Pulmonary artery endothelial cell (primary cell): ENCODE measurements around the gene TBC1D2B. TPM values are rescaled to one million over a fixed set of nuclear protein-coding genes. Genes with fewer than 3 reads are reported as not detected.
"Not testable (repeated sequence)": the region's sequence is repeated elsewhere in the genome, so short reads cannot be mapped to it uniquely, and the experiment has no call there.

Experiments used
- DNase-seq: peaks from one replicate; pipeline ENCODE4 v3.0.0-alpha.2; 2011; ENCODE audit warnings: low read depth, low spot score
- total RNA-seq: library from RNA; depleted of rRNA; stranded (reverse); fragments of >200 nt; gene quantifications from 2 replicates; pipeline ENCODE4 v1.2.3, GENCODE V29; 2014

TBC1D2B gene
- total RNA-seq, 1 donor from 2014 or later, result 25.7 TPM

GRCh38 chr15:77988347-77989295, 88.9 kb downstream of the TBC1D2B start:
- DNase-seq, result no peak

GRCh38 chr15:77987765-77988136, 89.8 kb downstream of the TBC1D2B start:
- not testable (repeated sequence) for DNase-seq

GRCh38 chr15:77986891-77987764, 90.4 kb downstream of the TBC1D2B start:
- no peak for DNase-seq

- no peak for DNase-seq
Measured at GRCh38 chr15:77985931-77986480, 91.5 kb downstream of the TBC1D2B start.

- DNase-seq, result no peak
Measured at GRCh38 chr15:77985031-77985930, 92.2 kb downstream of the TBC1D2B start.

GRCh38 chr15:77984446-77984861, 93.1 kb downstream of the TBC1D2B start:
- DNase-seq, result no peak

GRCh38 chr15:77983708-77984445, 93.6 kb downstream of the TBC1D2B start:
- DNase-seq, result no peak

GRCh38 chr15:77983091-77983707, 94.3 kb downstream of the TBC1D2B start:
- DNase-seq, result no peak

- no peak for DNase-seq
Measured at GRCh38 chr15:77982127-77982490, 95.4 kb downstream of the TBC1D2B start.

- no peak for DNase-seq
Measured at GRCh38 chr15:77981281-77982126, 96.0 kb downstream of the TBC1D2B start.

GRCh38 chr15:77980674-77981073, 96.8 kb downstream of the TBC1D2B start:
- DNase-seq, result not testable (repeated sequence)

- no peak for DNase-seq
Measured at GRCh38 chr15:77980098-77980497, 97.4 kb downstream of the TBC1D2B start.

GRCh38 chr15:77979157-77979556, 98.4 kb downstream of the TBC1D2B start:
- not testable (repeated sequence) for DNase-seq

GRCh38 chr15:77978759-77979145, 98.8 kb downstream of the TBC1D2B start:
- DNase-seq, result not testable (repeated sequence)

- DNase-seq, result not testable (repeated sequence)
Measured at GRCh38 chr15:77977903-77978758, 99.4 kb downstream of the TBC1D2B start.

GRCh38 chr15:77976760-77977525, 100.6 kb downstream of the TBC1D2B start:
- DNase-seq, result not testable (repeated sequence)

GRCh38 chr15:77976095-77976450, 101.4 kb downstream of the TBC1D2B start:
- DNase-seq, result not testable (repeated sequence)
